ENCODE results near the gene RNF115. TPM values are rescaled to one million over a fixed set of nuclear protein-coding genes. Genes with fewer than 3 reads are reported as not detected.

Gene RNF115
- total and polyA plus RNA-seq, 12 donors = 8.3 to 19.2 (median 12.4) TPM

Small RNAs within 50 kb of the gene (microRNA-seq; reads per million reads assigned to microRNA genes)
- gene MIR6736 = 0.28 to 0.89 (median 0.38) reads per million in 3 donors

Small RNAs within 50 kb of the gene (small RNA-seq; reads per million reads assigned to genes)
- gene MIR6736 = 0 reads per million in 2 donors

Other genes with a start within 250 kb of the RNF115 start
- gene GPR89A, start 216.1 kb downstream of the RNF115 start, total RNA-seq = 10 to 100 TPM; 18.5 to 86.6 (median 29.4) TPM
- 10 to 100 TPM; 17.8 to 29.4 (median 17.8) TPM for gene GPR89A, start 216.1 kb downstream of the RNF115 start, polyA plus RNA-seq
- gene PDZK1, start 116.7 kb downstream of the RNF115 start, total RNA-seq = 1 to 10 TPM; 1.8 to 7.5 (median 3.3) TPM
- gene PDZK1, start 116.7 kb downstream of the RNF115 start, polyA plus RNA-seq = 1 to 10 TPM; 3.4 to 3.9 (median 3.5) TPM
- under 1 TPM in 2 of 9 donors, not detected in 7; 0.21 to 0.22 TPM for gene CD160, start 104.6 kb downstream of the RNF115 start, total RNA-seq
- under 1 TPM; 0.10 to 0.48 (median 0.35) TPM for gene CD160, start 104.6 kb downstream of the RNF115 start, polyA plus RNA-seq
- gene POLR3C, start 105 bp upstream of the RNF115 start, total RNA-seq = 10 to 100 TPM; 15.5 to 28.4 (median 20.8) TPM
- gene POLR3C, start 105 bp upstream of the RNF115 start, polyA plus RNA-seq = 10 to 100 TPM; 12.0 to 19.8 (median 16.2) TPM
- 1 to 10 TPM; 1.5 to 6.5 (median 3.4) TPM for gene NUDT17, start 21.5 kb upstream of the RNF115 start, total RNA-seq
- gene NUDT17, start 21.5 kb upstream of the RNF115 start, polyA plus RNA-seq = 1 to 10 TPM; 2.1 to 7.8 (median 3.2) TPM
- gene PIAS3, start 35.0 kb upstream of the RNF115 start, total RNA-seq = 10 to 100 TPM in 8 of 9 donors, 1 to 10 TPM in 1; 7.5 to 34.1 (median 20.8) TPM
- 10 to 100 TPM; 17.9 to 40.5 (median 26.0) TPM for gene PIAS3, start 35.0 kb upstream of the RNF115 start, polyA plus RNA-seq
- 1 to 10 TPM in 3 of 9 donors, under 1 TPM in 5, not detected in 1; 0.37 to 1.3 (median 0.65) TPM for gene ANKRD35, start 61.8 kb upstream of the RNF115 start, total RNA-seq
- 1 to 10 TPM in 2 of 3 donors, under 1 TPM in 1; 0.55 to 2.0 (median 1.2) TPM for gene ANKRD35, start 61.8 kb upstream of the RNF115 start, polyA plus RNA-seq
- gene ITGA10, start 86.0 kb upstream of the RNF115 start, total RNA-seq = 1 to 10 TPM in 7 of 9 donors, under 1 TPM in 2; 0.54 to 2.7 (median 1.4) TPM
- gene ITGA10, start 86.0 kb upstream of the RNF115 start, polyA plus RNA-seq = 1 to 10 TPM in 2 of 3 donors, under 1 TPM in 1; 0.93 to 4.0 (median 3.6) TPM
- 10 to 100 TPM; 24.8 to 44.4 (median 33.0) TPM for gene PEX11B, start 94.6 kb upstream of the RNF115 start, total RNA-seq
- gene PEX11B, start 94.6 kb upstream of the RNF115 start, polyA plus RNA-seq = 10 to 100 TPM; 21.2 to 52.9 (median 25.8) TPM
- 100 to 1,000 TPM in 6 of 9 donors, 10 to 100 TPM in 3; 68.9 to 171 (median 116) TPM for gene RBM8A, start 103.4 kb upstream of the RNF115 start, total RNA-seq
- 100 to 1,000 TPM in 2 of 3 donors, 10 to 100 TPM in 1; 61.5 to 223 (median 102) TPM for gene RBM8A, start 103.4 kb upstream of the RNF115 start, polyA plus RNA-seq
- 10 to 100 TPM; 15.6 to 61.2 (median 40.7) TPM for gene LIX1L, start 133.9 kb upstream of the RNF115 start, total RNA-seq
- gene LIX1L, start 133.9 kb upstream of the RNF115 start, polyA plus RNA-seq = 10 to 100 TPM in 2 of 3 donors, 1 to 10 TPM in 1; 9.6 to 27.5 (median 10.4) TPM
- gene ANKRD34A, start 140.5 kb upstream of the RNF115 start, total RNA-seq = 1 to 10 TPM in 4 of 9 donors, under 1 TPM in 5; 0.24 to 2.5 (median 0.88) TPM
- 1 to 10 TPM in 2 of 3 donors, under 1 TPM in 1; 0.59 to 1.0 (median 1.0) TPM for gene ANKRD34A, start 140.5 kb upstream of the RNF115 start, polyA plus RNA-seq
- 10 to 100 TPM; 18.4 to 35.2 (median 30.5) TPM for gene POLR3GL, start 140.6 kb upstream of the RNF115 start, total RNA-seq
- gene POLR3GL, start 140.6 kb upstream of the RNF115 start, polyA plus RNA-seq = 10 to 100 TPM; 36.0 to 48.7 (median 44.9) TPM
- gene TXNIP, start 172.5 kb upstream of the RNF115 start, total RNA-seq = 1,000 to 10,000 TPM in 4 of 9 donors, 100 to 1,000 TPM in 5; 202 to 2,069 (median 820) TPM
- gene TXNIP, start 172.5 kb upstream of the RNF115 start, polyA plus RNA-seq = 100 to 1,000 TPM; 231 to 486 (median 342) TPM
- 1 to 10 TPM in 1 of 9 donors, under 1 TPM in 5, not detected in 3; 0.11 to 1.7 (median 0.35) TPM for gene HJV, start 197.6 kb upstream of the RNF115 start, total RNA-seq
- under 1 TPM in 2 of 3 donors, not detected in 1; 0.07 to 0.11 TPM for gene HJV, start 197.6 kb upstream of the RNF115 start, polyA plus RNA-seq